ENCODE measurements around the gene DRD3. TPM values are rescaled to one million over a fixed set of nuclear protein-coding genes. Genes with fewer than 3 reads are reported as not detected.
A peak's percentile ranks its signal among the peaks of the same experiment; 100 is the strongest.

The DRD3 gene
- polyA plus RNA-seq, 1 donor from 2014 or later, result not detected

GRCh38 chr3:114194750-114195149 lies 15.9 kb upstream of the DRD3 start:
- Histone ChIP-seq H3K4me3 (ENCODE audit: low read length) (no peak overlapping the region), H4K20me1 (ENCODE audit: insufficient read depth) (no peaks in the 10 kb centered on the region), H3K27me3 (ENCODE audit: insufficient read depth, low read depth, low read length) (no peaks in the 10 kb centered on the region), H3K9ac (ENCODE audit: low read length) (no peak overlapping the region), H3K9me3 (ENCODE audit: low read length) (no peaks in the 10 kb centered on the region), H3K4me2 (ENCODE audit: low read length) (no peak overlapping the region), H2AFZ (ENCODE audit: low read depth, low read length) (no peak overlapping the region), H3K27ac (ENCODE audit: low read length) (no peak overlapping the region), H3K9me2 (ENCODE audit: insufficient read depth, low read length) (no peaks in the 10 kb centered on the region), H3K36me3 (ENCODE audit: insufficient read depth, low read length) (no peaks in the 10 kb centered on the region), H3F3A (ENCODE audit: insufficient read depth, low read length, poor library complexity, severe bottlenecking) (no peaks in the 10 kb centered on the region), H3K79me2 (replicated peaks; ENCODE audit: insufficient read depth, low read length) (no peaks in the 10 kb centered on the region)
- no peak for TF ChIP-seq TAF1 (IDR thresholded peaks at IDR 0.05; ENCODE audit: low read depth)

GRCh38 chr3:114192136-114192535 lies 13.3 kb upstream of the DRD3 start:
- Histone ChIP-seq H3K79me2 (replicated peaks; ENCODE audit: insufficient read depth, low read length) (no peaks in the 10 kb centered on the region), H3K27ac (ENCODE audit: low read length) (peak overlapping the region; percentile 42), H3K27me3 (ENCODE audit: insufficient read depth, low read depth, low read length) (no peaks in the 10 kb centered on the region), H2AFZ (ENCODE audit: low read depth, low read length) (no peak overlapping the region), H4K20me1 (ENCODE audit: insufficient read depth) (no peaks in the 10 kb centered on the region), H3K4me2 (ENCODE audit: low read length) (no peak overlapping the region), H3K9me2 (ENCODE audit: insufficient read depth, low read length) (no peaks in the 10 kb centered on the region), H3K4me3 (ENCODE audit: low read length) (no peak overlapping the region), H3K36me3 (ENCODE audit: insufficient read depth, low read length) (no peaks in the 10 kb centered on the region), H3F3A (ENCODE audit: insufficient read depth, low read length, poor library complexity, severe bottlenecking) (no peaks in the 10 kb centered on the region), H3K9ac (ENCODE audit: low read length) (no peak overlapping the region), H3K9me3 (ENCODE audit: low read length) (no peaks in the 10 kb centered on the region)
- no peak for TF ChIP-seq EZH2 (IDR thresholded peaks at IDR 0.05; ENCODE audit: borderline replicate concordance, insufficient read depth, low read length, poor library complexity, severe bottlenecking)
- no peak for TF ChIP-seq RAD21 (conservative IDR thresholded peaks at IDR 0.05)
- no peak for TF ChIP-seq SMC3 (conservative IDR thresholded peaks at IDR 0.05; ENCODE audit: poor library complexity)

GRCh38 chr3:114186501-114186900 lies 7.6 kb upstream of the DRD3 start:
- Histone ChIP-seq H3K27ac (ENCODE audit: low read length) (no peak overlapping the region), H3K4me2 (ENCODE audit: low read length) (no peak overlapping the region), H3F3A (ENCODE audit: insufficient read depth, low read length, poor library complexity, severe bottlenecking) (no peaks in the 10 kb centered on the region), H2AFZ (ENCODE audit: low read depth, low read length) (no peak overlapping the region), H3K27me3 (ENCODE audit: insufficient read depth, low read depth, low read length) (no peaks in the 10 kb centered on the region), H3K36me3 (ENCODE audit: insufficient read depth, low read length) (no peaks in the 10 kb centered on the region), H4K20me1 (ENCODE audit: insufficient read depth) (no peaks in the 10 kb centered on the region), H3K9ac (ENCODE audit: low read length) (no peak overlapping the region), H3K4me3 (ENCODE audit: low read length) (no peak overlapping the region), H3K9me3 (ENCODE audit: low read length) (peaks cover 9% of the 10 kb centered on the region), H3K9me2 (ENCODE audit: insufficient read depth, low read length) (no peaks in the 10 kb centered on the region), H3K79me2 (replicated peaks; ENCODE audit: insufficient read depth, low read length) (no peaks in the 10 kb centered on the region)
- TF ChIP-seq TAF1 (IDR thresholded peaks at IDR 0.05; ENCODE audit: low read depth) (no peak), EZH2 (IDR thresholded peaks at IDR 0.05; ENCODE audit: borderline replicate concordance, insufficient read depth, low read length, poor library complexity, severe bottlenecking) (no peak), MXI1 (conservative IDR thresholded peaks at IDR 0.05; ENCODE audit: poor library complexity, severe bottlenecking) (no peak), POLR2AphosphoS5 (IDR thresholded peaks at IDR 0.05) (no peak), REST (IDR thresholded peaks at IDR 0.05; ENCODE audit: borderline replicate concordance) (no peak), SMC3 (conservative IDR thresholded peaks at IDR 0.05; ENCODE audit: poor library complexity) (no peak), CTCF (IDR thresholded peaks at IDR 0.05; ENCODE audit: poor library complexity, severe bottlenecking) (no peak), EP300 (conservative IDR thresholded peaks at IDR 0.05; ENCODE audit: poor library complexity, severe bottlenecking) (no peak), RAD21 (conservative IDR thresholded peaks at IDR 0.05) (no peak)
